PC-9 (cell line): Measurements from ENCODE around the gene GALNT1.

ENCODE experiments used
- CTCF ChIP-seq: fragments of 200-600 bp; sonication (generic); conservative IDR thresholded peaks from 2 replicates; pipeline ENCODE4 v1.6.1; 2017; ENCODE audit warnings: mixed run types, antibody characterized with exemption, mild to moderate bottlenecking, moderate library complexity
- EZH2 ChIP-seq: fragments of 200-600 bp; sonication (generic); IDR thresholded peaks from 2 replicates; pipeline ENCODE4 v1.8.0; 2017; ENCODE audit warnings: antibody characterized with exemption, low read depth

GRCh38 chr18:35641916-35642315 is 60.4 kb downstream of the GALNT1 start:
- no peak for TF ChIP-seq EZH2
- TF ChIP-seq CTCF = no peak
